SK-N-MC (cell line): ENCODE measurements around the gene YTHDF1.
"Not testable (repeated sequence)": the region's sequence is repeated elsewhere in the genome, so short reads cannot be mapped to it uniquely, and the experiment has no call there.

Source experiments
- DNase-seq: peaks from one replicate; pipeline ENCODE4 v3.0.0-alpha.2; 2011; ENCODE audit warnings: low read depth, low spot score
- H3K27ac ChIP-seq: fragments of 200-600 bp; sonication (generic); 2 replicates; pipeline ENCODE4 v1.5.1; 2016; ENCODE audit warnings: mixed run types
- H3K36me3 ChIP-seq: fragments of 200-600 bp; sonication (generic); 2 replicates; pipeline ENCODE4 v1.6.1; 2017; ENCODE audit warnings: antibody characterized with exemption, low read length, mixed read lengths; ENCODE audit not compliant: insufficient read depth
- H3K4me3 ChIP-seq: fragments of 200-600 bp; sonication (generic); 2 replicates; pipeline ENCODE4 v1.5.1; 2016
- H3K9ac ChIP-seq: fragments of 200-600 bp; sonication (generic); 2 replicates; pipeline ENCODE4 v1.8.0; 2017; ENCODE audit warnings: mixed run types, mixed read lengths; ENCODE audit not compliant: insufficient read length
- H3K9me3 ChIP-seq: fragments of 200-600 bp; sonication (generic); 2 replicates; pipeline ENCODE4 v1.6.1; 2017; ENCODE audit warnings: low read depth, mild to moderate bottlenecking, antibody characterized with exemption, low read length, moderate library complexity, mixed read lengths
- EZH2 ChIP-seq: fragments of 200-600 bp; sonication (generic); IDR thresholded peaks from one replicate; pipeline ENCODE4 v1.6.1; 2017; ENCODE audit warnings: antibody characterized with exemption
- FOXP2 ChIP-seq: optimal IDR thresholded peaks from 2 replicates; pipeline ENCODE3; 2011; ENCODE audit warnings: mild to moderate bottlenecking, moderate library complexity; ENCODE audit not compliant: insufficient read depth; ENCODE audit errors: extremely low read length, control extremely low read depth
- POLR2AphosphoS5 ChIP-seq: IDR thresholded peaks from 2 replicates; pipeline ENCODE4 v1.6.1; 2012; ENCODE audit warnings: mild to moderate bottlenecking, low read depth, low read length, borderline replicate concordance

YTHDF1 gene

DNA sequence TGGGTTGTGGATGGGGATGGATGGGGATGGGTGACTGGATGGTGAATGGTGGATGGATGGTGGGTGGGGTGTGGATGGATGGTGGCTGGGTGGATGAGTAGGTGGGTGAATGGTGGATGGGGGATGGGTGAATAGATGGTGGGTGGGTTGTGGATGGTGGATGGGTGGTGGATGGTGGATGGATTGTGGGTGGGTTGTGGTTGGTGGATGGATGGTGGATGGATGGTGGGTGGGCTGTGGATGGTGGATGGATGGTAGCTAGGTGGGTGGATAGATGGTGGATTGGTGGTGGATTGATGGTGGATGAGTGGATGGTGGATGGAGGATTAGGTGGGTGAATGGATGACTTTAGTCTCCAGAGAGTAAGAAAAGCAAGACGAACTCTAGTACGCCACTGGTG lies 57.6 kb downstream of the YTHDF1 start:
- Histone ChIP-seq H3K4me3 (no peak overlapping the region), H3K36me3 (no peaks in the 10 kb centered on the region), H3K9ac (no peak overlapping the region), H3K27ac (no peak overlapping the region), H3K9me3 (no peaks in the 10 kb centered on the region)
- DNase-seq, result no peak
- TF ChIP-seq FOXP2 (no peak), POLR2AphosphoS5 (no peak), EZH2 (no peak)

DNA sequence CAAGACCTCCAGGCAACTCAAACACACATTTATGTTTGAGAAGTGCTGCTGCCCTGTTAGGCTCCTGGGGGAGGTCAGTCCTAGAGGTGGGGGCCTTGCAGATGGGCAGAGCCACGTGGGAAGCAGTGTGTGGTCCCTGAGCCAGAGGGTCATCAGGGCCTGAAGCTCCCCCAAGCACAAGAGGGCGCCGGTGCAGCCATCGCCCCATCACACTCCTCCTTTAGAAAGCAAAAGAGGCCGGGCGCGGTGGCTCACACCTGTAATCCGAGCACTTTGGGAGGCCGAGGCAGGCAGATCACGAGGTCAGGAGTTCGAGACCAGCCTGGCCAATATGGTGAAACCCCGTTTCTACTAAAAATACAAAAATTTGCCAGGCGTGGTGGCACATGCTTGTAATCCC lies 58.5 kb downstream of the YTHDF1 start:
- H3K36me3 ChIP-seq, DNase-seq, H3K27ac ChIP-seq, H3K9ac ChIP-seq, H3K9me3 ChIP-seq, H3K4me3 ChIP-seq: not testable (repeated sequence)

GRCh38 chr20:63156221-63156671 lies 59.7 kb downstream of the YTHDF1 start:
- no peak overlapping the region for H3K4me3 ChIP-seq
- TF ChIP-seq POLR2AphosphoS5 (no peak), EZH2 (no peak)
- no peaks in the 10 kb centered on the region for H3K9me3 ChIP-seq
- H3K9ac ChIP-seq, result no peak overlapping the region
- no peak for DNase-seq
- H3K36me3 ChIP-seq, result no peaks in the 10 kb centered on the region
- no peak overlapping the region for H3K27ac ChIP-seq

DNA sequence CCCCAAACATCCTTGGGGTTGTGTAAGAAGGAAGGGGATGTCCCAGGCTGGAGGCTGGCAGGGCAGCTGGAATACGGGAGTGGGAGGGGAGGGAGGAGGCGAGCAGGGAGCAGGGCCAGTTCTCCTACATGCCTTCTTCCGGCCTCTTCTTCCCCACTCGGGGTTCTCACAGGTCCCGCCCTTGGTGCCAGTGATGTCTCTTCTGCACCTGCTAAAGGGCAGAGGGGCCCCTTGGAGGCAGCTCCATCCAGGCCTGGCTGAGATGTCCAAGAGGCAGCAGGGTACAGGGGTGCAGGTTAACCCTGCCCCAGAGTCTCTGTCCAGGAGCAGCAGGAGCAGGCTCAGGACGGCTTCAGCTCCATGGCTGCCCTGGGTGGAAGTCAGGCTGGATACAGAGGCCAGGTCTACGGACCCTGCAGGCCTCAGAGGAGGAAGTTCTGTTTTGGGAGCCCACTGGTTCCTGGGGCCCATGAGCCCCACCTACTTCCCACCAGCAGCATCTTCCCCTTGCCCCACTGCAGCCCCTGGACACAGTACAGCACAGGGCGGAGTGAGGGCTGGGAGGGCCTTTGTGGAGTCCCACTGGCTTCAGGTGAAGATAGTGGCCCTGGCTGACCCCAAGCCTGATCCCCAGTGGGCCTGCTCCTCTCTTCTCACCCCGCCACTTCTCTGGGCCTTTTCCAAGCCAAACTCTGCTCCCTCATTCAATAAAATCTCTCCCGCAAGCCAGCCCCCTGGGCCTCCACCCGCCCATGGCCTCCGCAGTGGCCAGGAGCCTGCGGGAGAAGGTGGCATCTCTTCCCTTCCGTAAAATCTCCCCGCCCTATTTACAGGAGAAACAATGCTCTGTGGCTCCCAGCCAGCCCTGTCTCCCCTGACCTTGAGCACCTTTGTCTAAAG lies 60.4 kb downstream of the YTHDF1 start:
- no peak overlapping the region for H3K9ac ChIP-seq
- H3K9me3 ChIP-seq, result no peaks in the 10 kb centered on the region

GRCh38 chr20:63154395-63154794 lies 61.5 kb downstream of the YTHDF1 start:
- Histone ChIP-seq H3K4me3 (no peak overlapping the region), H3K9me3 (no peaks in the 10 kb centered on the region), H3K27ac (no peak overlapping the region), H3K9ac (no peak overlapping the region), H3K36me3 (no peaks in the 10 kb centered on the region)
- no peak for TF ChIP-seq FOXP2
- TF ChIP-seq POLR2AphosphoS5, result no peak
- no peak for TF ChIP-seq EZH2
- no peak for DNase-seq

More for the DNA sequence above, 60.4 kb downstream of the YTHDF1 start:
- DNase-seq, result no peak
- Histone ChIP-seq H3K36me3 (no peaks in the 10 kb centered on the region), H3K4me3 (no peak overlapping the region), H3K27ac (no peak overlapping the region)
- TF ChIP-seq FOXP2 (no peak), EZH2 (no peak), POLR2AphosphoS5 (no peak)

DNA sequence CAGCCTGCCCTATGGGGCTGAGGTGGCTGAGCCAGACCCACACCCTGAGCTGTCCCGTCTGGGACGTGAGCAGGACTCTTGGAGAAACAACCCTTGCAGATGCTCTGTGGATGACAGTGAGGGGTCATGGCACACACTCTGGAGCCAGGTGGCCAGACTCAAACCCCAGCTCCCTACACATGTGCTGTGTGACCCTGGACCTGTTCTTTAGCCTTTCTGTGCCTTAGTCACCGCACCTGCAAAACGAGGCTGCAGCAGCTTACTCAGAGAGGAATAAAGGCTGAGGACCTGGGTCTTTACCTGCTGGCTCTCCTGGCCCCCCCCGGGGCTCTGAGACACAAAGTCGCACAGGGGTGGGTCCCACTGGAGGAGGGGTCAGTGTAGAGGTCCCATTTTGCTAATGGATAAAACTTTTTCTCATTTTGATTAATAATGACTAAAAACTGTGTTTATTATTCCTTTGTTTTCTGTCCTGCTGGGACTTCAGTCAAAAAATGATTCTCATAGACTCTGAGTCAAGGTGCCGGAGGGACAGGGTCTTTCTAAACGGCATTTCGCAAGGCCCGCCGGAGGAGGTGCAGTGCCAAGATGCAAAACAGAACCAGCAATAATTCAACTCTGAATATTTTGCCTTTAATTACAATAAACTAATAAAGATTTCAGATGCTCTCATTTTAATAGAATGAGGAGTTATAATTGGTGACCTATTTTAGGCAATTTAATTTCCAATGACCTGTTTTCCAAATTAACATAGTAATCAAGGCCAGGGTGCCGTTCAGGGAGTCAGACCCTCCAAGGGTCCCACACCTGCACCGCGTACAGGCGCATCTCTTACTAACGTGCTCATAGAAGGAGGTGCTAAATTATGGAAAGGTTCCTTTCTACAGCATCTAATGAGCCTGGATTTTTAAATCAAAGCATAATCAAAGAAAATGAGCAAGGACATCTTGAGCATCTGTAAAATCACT lies 62.4 kb downstream of the YTHDF1 start:
- Histone ChIP-seq H3K9me3 (no peaks in the 10 kb centered on the region), H3K36me3 (no peaks in the 10 kb centered on the region), H3K9ac (no peak overlapping the region), H3K27ac (no peak overlapping the region), H3K4me3 (no peak overlapping the region)
- no peak for TF ChIP-seq FOXP2
- TF ChIP-seq POLR2AphosphoS5, result no peak
- no peak for TF ChIP-seq EZH2
- DNase-seq, result no peak

GRCh38 chr20:63152322-63153253 lies 63.3 kb downstream of the YTHDF1 start:
- Histone ChIP-seq H3K9me3 (peaks cover under 1% of the 10 kb centered on the region; the same call in 1 of the 2 replicates), H3K4me3 (no peak overlapping the region), H3K27ac (no peak overlapping the region), H3K9ac (no peak overlapping the region), H3K36me3 (no peaks in the 10 kb centered on the region)
- TF ChIP-seq FOXP2, result no peak
- TF ChIP-seq POLR2AphosphoS5, result no peak
- no peak for TF ChIP-seq EZH2
- DNase-seq, result no peak
